Body of pancreas (tissue), 4 donors: Measurements from ENCODE around the gene ZFHX3. TPM values are rescaled to one million over a fixed set of nuclear protein-coding genes. Genes with fewer than 3 reads are reported as not detected.
"Not testable (repeated sequence)": the region's sequence is repeated elsewhere in the genome, so short reads cannot be mapped to it uniquely, and the experiment has no call there.

Experiments used
- ATAC-seq: fragments of 150-250 bp; one replicate; pipeline ENCODE4 v1.9.1; 2016
- DNase-seq, 4 donors: peaks; one replicate each; pipeline ENCODE4 v3.0.0-alpha.2; 2019
- H3K27ac ChIP-seq, 4 donors: fragments of 200-600 bp; sonication (generic); 1 replicate in 3 of 4; 2 replicates in 1 of 4; pipeline versions ENCODE4 v1.5.1 to v1.6.1; 2016 to 2019; ENCODE audit warnings: mild to moderate bottlenecking in 1 of 4, mixed read lengths in 1 of 4, moderate library complexity in 1 of 4
- H3K27me3 ChIP-seq, 2 donors: fragments of 200-600 bp; sonication (generic); one replicate each; pipeline ENCODE4 v1.6.0; 2016; ENCODE audit warnings: mild to moderate bottlenecking in 1 of 2
- H3K36me3 ChIP-seq, 2 donors: fragments of 200-600 bp; sonication (generic); replicated peaks in 1 of 2; 2 replicates each; pipeline ENCODE4 v1.5.1; 2016; ENCODE audit warnings: low read depth in 2 of 2; ENCODE audit not compliant: insufficient read depth in 1 of 2
- H3K4me1 ChIP-seq: fragments of 200-600 bp; sonication (generic); one replicate; pipeline ENCODE4 v1.6.0; 2016
- H3K4me3 ChIP-seq, 2 donors: fragments of 200-600 bp; sonication (generic); 1 replicate in 1 of 2; 2 replicates in 1 of 2; pipeline ENCODE4 v1.5.1; 2016 to 2019
- H3K9me3 ChIP-seq, 3 donors: fragments of 200-600 bp; sonication (generic); 1 replicate in 2 of 3; 2 replicates in 1 of 3; pipeline ENCODE4 v1.5.1; 2016
- CTCF ChIP-seq, 7 experiments: fragments of 450-650 bp in 4 of 7; fragments of 200-600 bp in 3 of 7; sonication (generic) in 3 of 7; IDR thresholded peaks; one replicate each; pipeline ENCODE4 v1.5.1; 2016 to 2019; ENCODE audit warnings: antibody characterized with exemption in 7 of 7
- POLR2A ChIP-seq, 3 donors: fragments of 450-650 bp; IDR thresholded peaks; one replicate each; pipeline ENCODE4 v1.6.1; 2016; ENCODE audit warnings: antibody characterized with exemption in 3 of 3, mild to moderate bottlenecking in 2 of 3
- WGBS, 2 donors: methylation state at CpG; one replicate each; pipeline ENCODE4 v1.1.5; 2017; 5-methylcytosine and 5-hydroxymethylcytosine counted together
- intact Hi-C: fragments of 100-400 bp; cut with DNase I; formaldehyde crosslinking; loops from one replicate; pipeline ENCODE4 v1.15.1; 2023
- total RNA-seq, 2 donors: library from RNA; depleted of rRNA; stranded (reverse); fragments of >200 nt; gene quantifications; one replicate each; pipeline ENCODE4 v1.1.0, GENCODE V29; 2016

ZFHX3 gene
- total RNA-seq, 2 donors from 2014 or later: 22.4 to 24.6 TPM

GRCh38 chr16:72989579-72990551 is 58.1 kb downstream of the ZFHX3 start:
- H3K4me1 ChIP-seq: peaks cover 75% of the 10 kb centered on the region
- no peaks in the 10 kb centered on the region for H3K27me3 ChIP-seq
- DNase-seq (peak; percentile 41 to 64 (median 56)), ATAC-seq (peak; percentile 67)
- TF ChIP-seq POLR2A (IDR thresholded peaks at IDR 0.05) (peak in 1 of 3 donors; percentile 21), CTCF (IDR thresholded peaks at IDR 0.05) (no peak)
- no peaks in the 10 kb centered on the region for H3K36me3 ChIP-seq
- H3K9me3 ChIP-seq: no peaks in the 10 kb centered on the region
- peak overlapping the region; percentile 33 to 82 (median 76) for H3K27ac ChIP-seq
- intact Hi-C loops: no loop called here
- H3K4me3 ChIP-seq: no peak overlapping the region
- WGBS, 2 donors: 40 to 48% methylated on average over 18 to 19 of the region's 19 CpGs

GRCh38 chr16:72989203-72989578 is 58.7 kb downstream of the ZFHX3 start:
- H3K27me3 ChIP-seq, H3K4me3 ChIP-seq, DNase-seq, intact Hi-C loops, H3K36me3 ChIP-seq, ATAC-seq, H3K9me3 ChIP-seq: not testable (repeated sequence)
- Histone ChIP-seq H3K27ac (peak overlapping the region; percentile 33 to 82 (median 76)), H3K4me1 (peaks cover 70% of the 10 kb centered on the region)
- 82 to 84% methylated on average over 7 of the region's 7 CpGs for WGBS, 2 donors

GRCh38 chr16:72988569-72988968 is 59.4 kb downstream of the ZFHX3 start:
- Histone ChIP-seq H3K27me3 (no peaks in the 10 kb centered on the region), H3K9me3 (no peaks in the 10 kb centered on the region), H3K36me3 (no peaks in the 10 kb centered on the region), H3K4me3 (no peak overlapping the region), H3K27ac (peak overlapping the region in 3 of 4 donors; percentile 76 to 82 (median 77)), H3K4me1 (peaks cover 73% of the 10 kb centered on the region)
- intact Hi-C loops: no loop called here
- 86 to 95% methylated on average over 1 of the region's 1 CpG for WGBS, 2 donors
- DNase-seq: no peak
- TF ChIP-seq CTCF (IDR thresholded peaks at IDR 0.05) (no peak), POLR2A (IDR thresholded peaks at IDR 0.05) (no peak)
- ATAC-seq: no peak

GRCh38 chr16:72987480-72987901 is 60.4 kb downstream of the ZFHX3 start:
- 72 to 76% methylated on average over 3 of the region's 3 CpGs for WGBS, 2 donors
- peaks cover 69% of the 10 kb centered on the region for H3K4me1 ChIP-seq

More at GRCh38 chr16:72987480-72987901, 60.4 kb downstream of the ZFHX3 start:
- ATAC-seq (no peak), DNase-seq (no peak)
- intact Hi-C loops: no loop called here
- TF ChIP-seq CTCF (IDR thresholded peaks at IDR 0.05): no peak
- no peak for TF ChIP-seq POLR2A (IDR thresholded peaks at IDR 0.05)
- no peaks in the 10 kb centered on the region for H3K36me3 ChIP-seq
- H3K27me3 ChIP-seq: no peaks in the 10 kb centered on the region
- H3K27ac ChIP-seq: peak overlapping the region in 2 of 4 donors; percentile 0
- no peak overlapping the region for H3K4me3 ChIP-seq
- H3K9me3 ChIP-seq: no peaks in the 10 kb centered on the region
